CD14-positive monocyte (primary cell): ENCODE measurements around the gene CD200R1L. TPM values are rescaled to one million over a fixed set of nuclear protein-coding genes. Genes with fewer than 3 reads are reported as not detected.

Experiments used
- DNase-seq, 3 donors: peaks; one replicate each; pipeline ENCODE4 v3.0.0-alpha.2; 2011 to 2022
- H2AFZ ChIP-seq: 2 replicates; pipeline ENCODE4 v1.6.0; 2012; ENCODE audit warnings: mild to moderate bottlenecking, low read depth, low read length, inconsistent platforms; ENCODE audit not compliant: insufficient read depth, poor library complexity, severe bottlenecking
- H3K27ac ChIP-seq, 2 donors: 1 replicate in 1 of 2; 2 replicates in 1 of 2; pipeline ENCODE4 v1.5.1; 2012 to 2013; ENCODE audit warnings: low read length in 2 of 2, control low read depth in 1 of 2, inconsistent platforms in 1 of 2, low read depth in 1 of 2, mild to moderate bottlenecking in 1 of 2
- H3K27me3 ChIP-seq, 2 donors: one replicate each; pipeline versions ENCODE4 v1.6.0 to v1.6.1; 2011 to 2013; ENCODE audit warnings: low read length in 2 of 2; ENCODE audit not compliant: control insufficient read depth in 2 of 2, insufficient read depth in 2 of 2
- H3K36me3 ChIP-seq, 2 donors: replicated peaks in 1 of 2; 1 replicate in 1 of 2; 2 replicates in 1 of 2; pipeline versions ENCODE4 v1.5.1 to v1.6.1; 2012 to 2013; ENCODE audit warnings: low read length in 2 of 2, control low read depth in 1 of 2, inconsistent platforms in 1 of 2, mild to moderate bottlenecking in 1 of 2; ENCODE audit not compliant: insufficient read depth in 2 of 2, control insufficient read depth in 1 of 2
- H3K4me1 ChIP-seq, 2 donors: 1 replicate in 1 of 2; 2 replicates in 1 of 2; pipeline versions ENCODE4 v1.5.1 to v1.6.1; 2012 to 2013; ENCODE audit warnings: low read length in 2 of 2, control low read depth in 1 of 2, inconsistent platforms in 1 of 2, mild to moderate bottlenecking in 1 of 2, moderate library complexity in 1 of 2; ENCODE audit not compliant: insufficient read depth in 2 of 2, control insufficient read depth in 1 of 2
- H3K4me2 ChIP-seq: replicated peaks from 2 replicates; pipeline ENCODE3; 2012; ENCODE audit warnings: low read length, moderate library complexity, mild to moderate bottlenecking; ENCODE audit not compliant: poor library complexity, severe bottlenecking; ENCODE audit errors: extremely low read depth
- H3K4me3 ChIP-seq, 3 experiments: fragments of 200-600 bp in 1 of 3; sonication (generic) in 1 of 3; replicated peaks in 1 of 3; 1 replicate in 2 of 3; 2 replicates in 1 of 3; pipeline ENCODE4 v1.5.1; 2011 to 2013; ENCODE audit warnings: low read length in 3 of 3, mild to moderate bottlenecking in 3 of 3, control low read depth in 2 of 3, low read depth in 2 of 3, inconsistent platforms in 1 of 3, moderate library complexity in 1 of 3
- H3K79me2 ChIP-seq: 2 replicates; pipeline ENCODE4 v1.6.0; 2012; ENCODE audit warnings: mild to moderate bottlenecking, control low read depth, inconsistent platforms, low read length, moderate library complexity; ENCODE audit not compliant: insufficient read depth
- H3K9ac ChIP-seq: 2 replicates; pipeline ENCODE4 v1.6.0; 2017; ENCODE audit warnings: low read length, mild to moderate bottlenecking; ENCODE audit not compliant: insufficient read depth, poor library complexity, severe bottlenecking
- H3K9me3 ChIP-seq, 2 donors: replicated peaks in 1 of 2; 1 replicate in 1 of 2; 2 replicates in 1 of 2; pipeline versions ENCODE4 v1.5.1 to v1.6.1; 2012 to 2013; ENCODE audit warnings: low read length in 2 of 2, control low read depth in 1 of 2; ENCODE audit not compliant: control insufficient read depth in 1 of 2, insufficient read depth in 1 of 2
- H4K20me1 ChIP-seq: 2 replicates; pipeline ENCODE4 v1.6.0; 2012; ENCODE audit warnings: mild to moderate bottlenecking, low read length, control low read depth, moderate library complexity; ENCODE audit not compliant: insufficient read depth
- H3K27ac Mint-ChIP-seq, 7 donors: one replicate each; pipeline ENCODE4 v1.8.0; 2020; ENCODE audit warnings: mild to moderate bottlenecking in 7 of 7, mixed read lengths in 7 of 7, moderate library complexity in 6 of 7, inconsistent platforms in 2 of 7
- H3K27me3 Mint-ChIP-seq, 3 donors: one replicate each; pipeline ENCODE4 v1.8.0; 2021 to 2022; ENCODE audit warnings: low read depth in 3 of 3, mild to moderate bottlenecking in 3 of 3, mixed read lengths in 3 of 3, moderate library complexity in 3 of 3, inconsistent platforms in 1 of 3
- H3K36me3 Mint-ChIP-seq, 2 donors: one replicate each; pipeline ENCODE4 v1.8.0; 2020; ENCODE audit warnings: mixed read lengths in 2 of 2, inconsistent platforms in 1 of 2, mild to moderate bottlenecking in 1 of 2
- H3K4me1 Mint-ChIP-seq: one replicate; pipeline ENCODE4 v1.8.0; 2020; ENCODE audit warnings: mild to moderate bottlenecking, mixed read lengths
- H3K4me3 Mint-ChIP-seq, 2 donors: one replicate each; pipeline ENCODE4 v1.8.0; 2020; ENCODE audit warnings: mild to moderate bottlenecking in 2 of 2, mixed read lengths in 2 of 2, moderate library complexity in 1 of 2
- H3K9me3 Mint-ChIP-seq, 7 donors: one replicate each; pipeline ENCODE4 v1.8.0; 2020 to 2022; ENCODE audit warnings: mixed read lengths in 7 of 7, mild to moderate bottlenecking in 6 of 7, moderate library complexity in 6 of 7, inconsistent platforms in 2 of 7
- CTCF ChIP-seq: fragments of 200-600 bp; IDR thresholded peaks from one replicate; pipeline ENCODE4 v1.8.0; 2022; ENCODE audit warnings: antibody characterized with exemption, mild to moderate bottlenecking
- WGBS: methylation state at CpG from one replicate; pipeline ENCODE4 v1.1.5; 2013; ENCODE audit warnings: missing lambda C conversion rate; ENCODE audit not compliant: insufficient coverage; 5-methylcytosine and 5-hydroxymethylcytosine counted together
- intact Hi-C, 2 donors: fragments of 100-400 bp; cut with micrococcal nuclease; formaldehyde crosslinking; loops; one replicate each; pipeline versions ENCODE4 v1.15.0 to v1.15.1; 2023
- polyA plus RNA-seq, 3 donors: library from polyadenylated mRNA; depleted of rRNA in 1 of 3; unstranded in 2 of 3; stranded (reverse) in 1 of 3; fragments of 300-500 nt in 2 of 3; fragments of >200 nt in 1 of 3; fragmentation: Illumina TruSeq in 2 of 3; gene quantifications; 1 replicate in 2 of 3; 2 replicates in 1 of 3; pipeline ENCODE4 v1.2.3, GENCODE V29; 2012 to 2021

The CD200R1L gene
- polyA plus RNA-seq, 3 donors = not detected

GRCh38 chr3:112810561-112810960 lies 36.1 kb downstream of the CD200R1L start:
- H2AFZ ChIP-seq = no peak overlapping the region
- H3K9ac ChIP-seq = no peak overlapping the region
- H3K79me2 ChIP-seq = no peaks in the 10 kb centered on the region
- Mint-ChIP-seq H3K36me3 (peaks cover 0 to 5% of the 10 kb centered on the region in 2 donors), H3K27me3 (peaks cover 0 to 3% (median 0%) of the 10 kb centered on the region in 3 donors), H3K4me3 (no peak overlapping the region), H3K9me3 (peaks cover 0 to 5% (median 0%) of the 10 kb centered on the region in 7 donors), H3K27ac (no peak overlapping the region), H3K4me1 (peaks cover 45% of the 10 kb centered on the region)
- TF ChIP-seq CTCF = no peak
- 83% methylated on average over 1 of the region's 3 CpGs for WGBS
- no peaks in the 10 kb centered on the region for H3K9me3 ChIP-seq
- no peak overlapping the region for H3K4me3 ChIP-seq
- H3K27me3 ChIP-seq = no peaks in the 10 kb centered on the region
- no peak overlapping the region for H3K27ac ChIP-seq
- H3K4me1 ChIP-seq = peaks cover 37 to 48% of the 10 kb centered on the region in 2 donors
- no peak overlapping the region for H3K4me2 ChIP-seq
- H3K36me3 ChIP-seq = no peaks in the 10 kb centered on the region
- DNase-seq = no peak
- intact Hi-C loops = loop anchor here (5.0 to 10.0 kb wide), 4 partner anchors 33 to 157 kb away; no protein-coding TSS in a partner anchor
- H4K20me1 ChIP-seq = no peaks in the 10 kb centered on the region

- DNase-seq = no peak
- H3K4me3 ChIP-seq = no peak overlapping the region
- no peaks in the 10 kb centered on the region for H4K20me1 ChIP-seq
- Mint-ChIP-seq H3K27ac (no peak overlapping the region), H3K9me3 (peaks cover 0 to 6% (median 0%) of the 10 kb centered on the region in 7 donors), H3K4me3 (no peak overlapping the region), H3K27me3 (peaks cover 0 to 6% (median 2%) of the 10 kb centered on the region in 3 donors), H3K36me3 (peaks cover 0 to 1% of the 10 kb centered on the region in 2 donors), H3K4me1 (peaks cover 44% of the 10 kb centered on the region)
- H3K79me2 ChIP-seq = no peaks in the 10 kb centered on the region
- no peak for TF ChIP-seq CTCF
- H3K9me3 ChIP-seq = no peaks in the 10 kb centered on the region
- H3K4me1 ChIP-seq = peaks cover 31 to 44% of the 10 kb centered on the region in 2 donors
- no peaks in the 10 kb centered on the region for H3K27me3 ChIP-seq
- no peak overlapping the region for H2AFZ ChIP-seq
- intact Hi-C loops = no loop called here
- no peak overlapping the region for H3K4me2 ChIP-seq
- no CpG with 5 or more reads among the region's 2 CpGs for WGBS
- H3K36me3 ChIP-seq = no peaks in the 10 kb centered on the region
- H3K9ac ChIP-seq = no peak overlapping the region
- H3K27ac ChIP-seq = no peak overlapping the region
Observed at GRCh38 chr3:112808136-112808535, 38.5 kb downstream of the CD200R1L start.
